ENCODE results near the gene PARP8. TPM values are rescaled to one million over a fixed set of nuclear protein-coding genes. Genes with fewer than 3 reads are reported as not detected.

The PARP8 gene
- total and polyA plus RNA-seq, 2 of the 8 experiments (the other 6 are each of a cell fraction or from before 2014, with no cell fraction given), result 16.6 to 30.6 TPM

GRCh38 chr5:50798002-50798401, 131.6 kb downstream of the PARP8 start:
- Histone ChIP-seq H3K27ac (ENCODE audit: low read depth, low read length) (no peak overlapping the region), H2BK120ac (replicated peaks; ENCODE audit: low read depth, low read length) (no peak overlapping the region), H4K20me1 (replicated peaks in 1 of 2; ENCODE audit: control insufficient read depth in 1 of 2, insufficient read depth in 2 of 2, low read length in 2 of 2) (no peaks in the 10 kb centered on the region), H3K79me1 (ENCODE audit: low read depth, low read length) (no peaks in the 10 kb centered on the region), H3K14ac (ENCODE audit: insufficient read length) (no peak overlapping the region), H2AFZ (ENCODE audit: low read length) (no peak overlapping the region), H3K4ac (replicated peaks; ENCODE audit: insufficient read length, low read depth, low read length) (no peak overlapping the region), H3K4me1 (replicated peaks in 1 of 4; ENCODE audit: control insufficient read depth in 3 of 4, insufficient read depth in 4 of 4, low read length in 3 of 4) (no peaks in the 10 kb centered on the region), H4K91ac (replicated peaks; ENCODE audit: insufficient read length, low read length) (no peak overlapping the region), H3K36me3 (ENCODE audit: control insufficient read depth in 2 of 4, insufficient read depth in 4 of 4, low read length in 3 of 4) (peaks cover 0 to 9% (median 6%) of the 10 kb centered on the region in 4 experiments; a peak in 4 of 8 replicates), H2BK20ac (ENCODE audit: low read length) (no peak overlapping the region), H3K79me2 (ENCODE audit: control insufficient read depth in 1 of 2, insufficient read depth in 2 of 2, low read length in 2 of 2) (no peaks in the 10 kb centered on the region), H3K23me2 (ENCODE audit: low read depth, low read length) (no peaks in the 10 kb centered on the region), H3K4me3 (ENCODE audit: extremely low read depth in 1 of 4, insufficient read depth in 2 of 4, low read depth in 3 of 4, low read length in 4 of 4) (no peak overlapping the region), H3K56ac (replicated peaks; ENCODE audit: insufficient read length, low read depth, low read length) (no peak overlapping the region), H3K27me3 (replicated peaks in 1 of 4; ENCODE audit: control insufficient read depth in 3 of 4, extremely low read depth in 1 of 4, insufficient read depth in 3 of 4, low read length in 3 of 4) (no peaks in the 10 kb centered on the region), H3K9me3 (ENCODE audit: insufficient read depth in 2 of 2, low read depth in 1 of 2, low read length in 1 of 2) (no peaks in the 10 kb centered on the region), H2BK15ac (ENCODE audit: low read length) (no peak overlapping the region), H4K5ac (ENCODE audit: insufficient read length, low read depth, low read length) (no peak overlapping the region), H3K18ac (ENCODE audit: extremely low read depth, low read length) (no peak overlapping the region), H2AK5ac (ENCODE audit: low read depth, low read length) (no peak overlapping the region), H2BK12ac (ENCODE audit: low read depth, low read length) (no peak overlapping the region), H3K23ac (ENCODE audit: insufficient read length) (no peak overlapping the region), H3K9ac (replicated peaks in 1 of 4; ENCODE audit: extremely low read depth in 1 of 4, low read depth in 3 of 4, low read length in 3 of 4) (no peak overlapping the region), H2BK5ac (ENCODE audit: low read depth, low read length) (no peak overlapping the region), H4K8ac (ENCODE audit: extremely low read depth, insufficient read depth, low read length) (no peak overlapping the region), H3K4me2 (ENCODE audit: insufficient read depth in 1 of 2, low read depth in 2 of 2, low read length in 2 of 2) (no peak overlapping the region)
- no peak for DNase-seq (ENCODE audit: low read depth in 1 of 2, low spot score in 2 of 2)
- ChIA-PET POLR2A (ENCODE audit: partially characterized antibody) (no interaction called here), CTCF (ENCODE audit: partially characterized antibody) (no interaction called here)
- WGBS, 2 experiments (ENCODE audit: extremely low coverage in 1 of 2, insufficient coverage in 1 of 2, insufficient read length in 1 of 2, insufficient replicate concordance in 2 of 2, low coverage in 1 of 2, low lambda C conversion rate in 2 of 2, missing lambda C conversion rate in 1 of 2), result 91% methylated on average over 2 of the region's 2 CpGs; no CpG with 5 or more reads in 1 of the 2 experiments
- TF ChIP-seq BACH1 (IDR thresholded peaks at IDR 0.05; ENCODE audit: low read length) (no peak), ZNF274 (IDR thresholded peaks at IDR 0.05; ENCODE audit: borderline replicate concordance, extremely low read depth, low read length) (no peak), SIX5 (IDR thresholded peaks at IDR 0.05; ENCODE audit: low read depth, low read length) (no peak), TAF1 (IDR thresholded peaks at IDR 0.05; ENCODE audit: low read depth, low read length) (no peak), SP4 (IDR thresholded peaks at IDR 0.05; ENCODE audit: low read length) (no peak), CHD1 (IDR thresholded peaks at IDR 0.05; ENCODE audit: low read depth, low read length) (no peak), EP300 (IDR thresholded peaks at IDR 0.05; ENCODE audit: borderline replicate concordance in 1 of 2, low read depth in 2 of 2, low read length in 2 of 2) (no peak), FOSL1 (IDR thresholded peaks at IDR 0.05; ENCODE audit: insufficient read depth, low read depth, low read length) (no peak)
- TF ChIP-seq, protein P1, sequence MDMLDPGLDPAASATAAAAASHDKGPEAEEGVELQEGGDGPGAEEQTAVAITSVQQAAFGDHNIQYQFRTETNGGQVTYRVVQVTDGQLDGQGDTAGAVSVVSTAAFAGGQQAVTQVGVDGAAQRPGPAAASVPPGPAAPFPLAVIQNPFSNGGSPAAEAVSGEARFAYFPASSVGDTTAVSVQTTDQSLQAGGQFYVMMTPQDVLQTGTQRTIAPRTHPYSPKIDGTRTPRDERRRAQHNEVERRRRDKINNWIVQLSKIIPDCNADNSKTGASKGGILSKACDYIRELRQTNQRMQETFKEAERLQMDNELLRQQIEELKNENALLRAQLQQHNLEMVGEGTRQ (IDR thresholded peaks at IDR 0.05; ENCODE audit: low read length), result no peak
- FAIRE-seq, result no peak

All from H1 (cell line).